PC-9 (cell line): Measurements from ENCODE around the gene TRAFD1. TPM values are rescaled to one million over a fixed set of nuclear protein-coding genes. Genes with fewer than 3 reads are reported as not detected.

Experiments used
- BruUV-seq: library from RNA; stranded (reverse); fragments of 400-500 nt; replicated peaks from 2 replicates; lab custom pipeline; 2021; lab: Mats Ljungman, UMichigan
- CTCF ChIA-PET: fragments of 300-600 bp; sonication (Branson Sonifier 250); formaldehyde crosslinking; loops from one replicate; lab custom pipeline; 2022; ENCODE audit warnings: antibody characterized with exemption; lab: Charles Lee
- POLR2A ChIA-PET: fragments of 300-600 bp; sonication (Branson Sonifier 250); formaldehyde crosslinking; loops from one replicate; lab custom pipeline; 2022; ENCODE audit warnings: antibody characterized with exemption; ENCODE audit not compliant: unreplicated experiment; lab: Charles Lee
- DNase-seq, 2 experiments: peaks; one replicate each; pipeline versions ENCODE4 v3.0.0 to v3.0.0-alpha.2; 2015 to 2022; ENCODE audit warnings: mixed read lengths in 1 of 2
- H2AFZ ChIP-seq: fragments of 200-600 bp; sonication (generic); 2 replicates; pipeline ENCODE4 v1.8.1; 2017; ENCODE audit warnings: antibody characterized with exemption
- H3F3A ChIP-seq: fragments of 200-600 bp; sonication (generic); 2 replicates; pipeline ENCODE4 v1.8.1; 2017; ENCODE audit warnings: antibody characterized with exemption, mild to moderate bottlenecking, low read depth; ENCODE audit not compliant: insufficient read depth
- H3K27ac ChIP-seq: fragments of 200-600 bp; sonication (generic); 2 replicates; pipeline ENCODE4 v1.6.1; 2016; ENCODE audit warnings: mixed run types
- H3K27me3 ChIP-seq: fragments of 200-600 bp; sonication (generic); 2 replicates; pipeline ENCODE4 v1.6.1; 2016; ENCODE audit warnings: low read depth, mixed run types; ENCODE audit not compliant: insufficient read depth
- H3K36me3 ChIP-seq: fragments of 200-600 bp; sonication (generic); 2 replicates; pipeline ENCODE4 v1.6.1; 2016; ENCODE audit warnings: low read depth, mixed run types
- H3K4me1 ChIP-seq: fragments of 200-600 bp; sonication (generic); replicated peaks from 2 replicates; pipeline ENCODE4 v1.6.1; 2016; ENCODE audit warnings: mixed run types; ENCODE audit not compliant: insufficient read depth
- H3K4me2 ChIP-seq: fragments of 200-600 bp; sonication (generic); 2 replicates; pipeline ENCODE4 v1.6.1; 2017; ENCODE audit warnings: mixed run types
- H3K4me3 ChIP-seq: fragments of 200-600 bp; sonication (generic); 2 replicates; pipeline ENCODE4 v1.6.1; 2016; ENCODE audit warnings: mixed run types
- H3K79me2 ChIP-seq: fragments of 200-600 bp; sonication (generic); 2 replicates; pipeline ENCODE4 v1.6.1; 2017; ENCODE audit warnings: low read depth, mixed run types
- H3K9me2 ChIP-seq: fragments of 200-600 bp; sonication (generic); 2 replicates; pipeline ENCODE4 v1.8.1; 2017; ENCODE audit warnings: mild to moderate bottlenecking; ENCODE audit not compliant: insufficient read depth
- H3K9me3 ChIP-seq: fragments of 200-600 bp; sonication (generic); 2 replicates; pipeline ENCODE4 v1.8.1; 2016; ENCODE audit warnings: low read depth; ENCODE audit not compliant: insufficient read depth
- H4K20me1 ChIP-seq: fragments of 200-600 bp; sonication (generic); 2 replicates; pipeline ENCODE4 v1.8.1; 2017; ENCODE audit not compliant: insufficient read depth
- EZH2 ChIP-seq: fragments of 200-600 bp; sonication (generic); IDR thresholded peaks from 2 replicates; pipeline ENCODE4 v1.8.0; 2017; ENCODE audit warnings: antibody characterized with exemption, low read depth
- intact Hi-C: fragments of 100-400 bp; cut with micrococcal nuclease; formaldehyde crosslinking; loops from one replicate; pipeline ENCODE4 v1.10.0; 2022; ENCODE audit not compliant: unreplicated experiment
- total RNA-seq: library from RNA; stranded (reverse); gene quantifications from 2 replicates; pipeline ENCODE4 v1.2.3, GENCODE V29; 2021
- TF ChIP-seq, protein P1 (sequence below): fragments of 200-600 bp; sonication (generic); conservative IDR thresholded peaks from 2 replicates; pipeline ENCODE4 v1.6.1; 2017; ENCODE audit warnings: mixed run types, antibody characterized with exemption, mild to moderate bottlenecking, moderate library complexity

The TRAFD1 gene
- total RNA-seq, 1 experiment from 2014 or later: 38.7 TPM

DNA sequence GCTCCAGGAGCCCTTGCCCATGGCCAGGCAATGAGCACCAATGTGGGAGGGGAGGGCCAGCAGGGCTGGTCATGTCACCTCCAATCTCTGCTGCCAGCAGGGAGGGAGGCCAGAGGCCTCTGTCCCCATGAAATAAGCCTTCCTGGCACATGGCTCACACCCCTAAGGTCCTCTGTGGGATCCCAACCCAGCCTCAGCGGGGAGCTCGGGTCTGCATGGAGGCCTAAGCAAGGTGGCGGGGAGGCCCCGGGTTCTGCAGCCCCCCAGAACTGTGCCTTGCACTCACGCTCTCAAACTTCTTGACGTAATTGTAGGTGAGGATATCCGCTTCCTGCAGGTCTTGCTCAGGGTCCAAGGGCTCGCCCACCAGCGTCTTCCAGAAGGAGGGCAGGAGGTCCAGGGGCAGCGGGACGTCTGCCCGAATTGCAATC lies 41.7 kb downstream of the TRAFD1 start:
- no peaks in the 10 kb centered on the region; the same call in 1 of the 2 replicates for H4K20me1 ChIP-seq
- no TSS peak for BruUV-seq
- TF ChIP-seq, protein P1, sequence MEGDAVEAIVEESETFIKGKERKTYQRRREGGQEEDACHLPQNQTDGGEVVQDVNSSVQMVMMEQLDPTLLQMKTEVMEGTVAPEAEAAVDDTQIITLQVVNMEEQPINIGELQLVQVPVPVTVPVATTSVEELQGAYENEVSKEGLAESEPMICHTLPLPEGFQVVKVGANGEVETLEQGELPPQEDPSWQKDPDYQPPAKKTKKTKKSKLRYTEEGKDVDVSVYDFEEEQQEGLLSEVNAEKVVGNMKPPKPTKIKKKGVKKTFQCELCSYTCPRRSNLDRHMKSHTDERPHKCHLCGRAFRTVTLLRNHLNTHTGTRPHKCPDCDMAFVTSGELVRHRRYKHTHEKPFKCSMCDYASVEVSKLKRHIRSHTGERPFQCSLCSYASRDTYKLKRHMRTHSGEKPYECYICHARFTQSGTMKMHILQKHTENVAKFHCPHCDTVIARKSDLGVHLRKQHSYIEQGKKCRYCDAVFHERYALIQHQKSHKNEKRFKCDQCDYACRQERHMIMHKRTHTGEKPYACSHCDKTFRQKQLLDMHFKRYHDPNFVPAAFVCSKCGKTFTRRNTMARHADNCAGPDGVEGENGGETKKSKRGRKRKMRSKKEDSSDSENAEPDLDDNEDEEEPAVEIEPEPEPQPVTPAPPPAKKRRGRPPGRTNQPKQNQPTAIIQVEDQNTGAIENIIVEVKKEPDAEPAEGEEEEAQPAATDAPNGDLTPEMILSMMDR: no peak
- H3K4me3 ChIP-seq: no peak overlapping the region
- CTCF ChIA-PET: no interaction called here
- no peak overlapping the region for H3K4me2 ChIP-seq
- no peak overlapping the region for H2AFZ ChIP-seq
- H3K4me1 ChIP-seq: no peaks in the 10 kb centered on the region
- no peak for DNase-seq
- H3K9me2 ChIP-seq: no peaks in the 10 kb centered on the region
- POLR2A ChIA-PET: no interaction called here
- no peaks in the 10 kb centered on the region for H3K9me3 ChIP-seq
- H3K27ac ChIP-seq: no peak overlapping the region
- H3F3A ChIP-seq: no peaks in the 10 kb centered on the region
- H3K36me3 ChIP-seq: no peaks in the 10 kb centered on the region
- intact Hi-C loops: no loop called here
- H3K79me2 ChIP-seq: no peaks in the 10 kb centered on the region
- H3K27me3 ChIP-seq: no peaks in the 10 kb centered on the region

DNA sequence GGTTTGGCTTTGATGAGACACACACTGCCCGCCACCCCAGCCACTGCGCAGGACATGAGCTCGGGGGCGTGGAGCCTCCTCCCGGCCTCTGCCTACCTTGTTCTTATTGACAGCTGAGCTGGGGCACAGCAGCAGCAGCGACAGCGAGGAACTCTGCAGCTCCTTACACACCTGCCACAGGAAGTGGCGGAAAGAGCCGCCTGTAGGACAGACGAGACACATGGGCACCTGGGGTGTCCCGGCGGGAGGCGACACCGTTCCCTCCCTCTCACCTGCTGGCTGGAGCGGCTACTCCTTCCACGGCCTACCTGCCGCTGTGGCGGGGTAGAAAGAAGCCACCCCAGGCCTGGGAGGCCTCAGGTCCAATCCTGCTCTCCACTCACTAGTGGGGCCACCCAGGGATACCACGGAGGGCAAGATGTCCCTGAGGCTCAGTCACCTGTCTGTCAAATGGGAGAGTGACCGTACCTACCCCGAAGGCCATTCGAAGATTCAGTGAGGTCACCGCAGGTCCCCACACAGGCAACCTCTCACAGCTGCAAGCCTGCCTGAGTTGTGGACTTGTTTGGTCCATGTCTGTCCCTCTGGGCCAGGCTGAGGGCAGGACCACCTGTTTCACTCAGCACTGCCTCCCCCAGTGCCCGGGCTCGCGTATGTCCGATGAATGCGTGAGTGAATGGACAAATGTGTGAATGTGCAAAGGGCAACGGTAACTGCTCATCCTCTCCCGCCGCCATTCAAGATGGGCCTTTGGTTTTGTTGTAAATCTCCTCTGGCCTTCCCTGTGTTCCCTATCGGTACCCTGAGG lies 42.6 kb downstream of the TRAFD1 start:
- no peak for TF ChIP-seq EZH2
- TF ChIP-seq, protein P1: no peak
- H3K9me3 ChIP-seq: no peaks in the 10 kb centered on the region
- CTCF ChIA-PET: no interaction called here

DNA sequence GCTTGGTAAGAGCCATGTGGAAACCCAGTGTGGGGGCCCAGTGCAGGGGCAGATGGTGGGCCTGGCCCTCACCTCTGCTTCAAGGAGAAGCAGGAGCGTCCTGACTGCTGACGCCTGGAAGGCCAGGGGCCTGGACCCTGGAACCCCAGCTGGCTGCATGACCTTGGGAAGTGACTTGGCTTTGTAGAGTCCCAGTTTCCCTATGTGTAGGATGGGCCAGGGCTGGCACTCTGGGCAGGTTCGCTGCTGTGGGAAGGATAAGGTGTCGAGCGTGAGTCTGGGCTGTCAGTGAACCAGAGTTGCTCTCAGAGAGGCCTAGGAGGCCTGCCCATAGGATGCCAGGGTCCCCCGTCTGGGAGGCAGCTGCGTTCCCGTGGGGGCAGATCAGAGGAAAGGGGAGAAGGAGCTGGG lies 43.2 kb downstream of the TRAFD1 start:
- H3K4me1 ChIP-seq: no peaks in the 10 kb centered on the region
- no peak for DNase-seq
- H2AFZ ChIP-seq: no peak overlapping the region
- CTCF ChIA-PET: no interaction called here
- no peaks in the 10 kb centered on the region; the same call in 1 of the 2 replicates for H4K20me1 ChIP-seq
- H3K27ac ChIP-seq: no peak overlapping the region
- POLR2A ChIA-PET: no interaction called here
- BruUV-seq: no TSS peak
- no peak for TF ChIP-seq EZH2
- TF ChIP-seq, protein P1: no peak
- H3K36me3 ChIP-seq: no peaks in the 10 kb centered on the region
- H3K4me3 ChIP-seq: no peak overlapping the region
- H3F3A ChIP-seq: no peaks in the 10 kb centered on the region
- H3K79me2 ChIP-seq: no peaks in the 10 kb centered on the region
- H3K4me2 ChIP-seq: no peak overlapping the region
- no peaks in the 10 kb centered on the region for H3K9me3 ChIP-seq
- H3K27me3 ChIP-seq: no peaks in the 10 kb centered on the region
- intact Hi-C loops: no loop called here
- H3K9me2 ChIP-seq: no peaks in the 10 kb centered on the region

More for the DNA sequence above, 42.6 kb downstream of the TRAFD1 start:
- H3K4me1 ChIP-seq: no peaks in the 10 kb centered on the region
- H3K9me2 ChIP-seq: no peaks in the 10 kb centered on the region
- no peaks in the 10 kb centered on the region for H3F3A ChIP-seq
- no peak overlapping the region for H3K4me2 ChIP-seq
- intact Hi-C loops: no loop called here
- no peak for DNase-seq
- no peak overlapping the region for H3K4me3 ChIP-seq
- no peaks in the 10 kb centered on the region; the same call in 1 of the 2 replicates for H4K20me1 ChIP-seq
- no TSS peak for BruUV-seq
- no peaks in the 10 kb centered on the region for H3K27me3 ChIP-seq
- POLR2A ChIA-PET: no interaction called here
- H3K27ac ChIP-seq: no peak overlapping the region
- no peaks in the 10 kb centered on the region for H3K36me3 ChIP-seq
- no peak overlapping the region for H2AFZ ChIP-seq
- H3K79me2 ChIP-seq: no peaks in the 10 kb centered on the region
